ENCODE results near the gene PCDH18.
"Not testable (repeated sequence)": the region's sequence is repeated elsewhere in the genome, so short reads cannot be mapped to it uniquely, and the experiment has no call there.

Gene PCDH18

GRCh38 chr4:137524725-137525369, 7.4 kb downstream of the PCDH18 start:
- no peak for DNase-seq (ENCODE audit: low read depth)
- H3K4me3 ChIP-seq (ENCODE audit: low read depth, low read length): no peak overlapping the region
- in situ Hi-C loops (cut with HindIII; ENCODE audit: low sequenced_read_pairs): loop anchor here (25.0 kb wide), 1 partner anchor 1162 kb away; no protein-coding TSS in a partner anchor
- TF ChIP-seq, protein P1, sequence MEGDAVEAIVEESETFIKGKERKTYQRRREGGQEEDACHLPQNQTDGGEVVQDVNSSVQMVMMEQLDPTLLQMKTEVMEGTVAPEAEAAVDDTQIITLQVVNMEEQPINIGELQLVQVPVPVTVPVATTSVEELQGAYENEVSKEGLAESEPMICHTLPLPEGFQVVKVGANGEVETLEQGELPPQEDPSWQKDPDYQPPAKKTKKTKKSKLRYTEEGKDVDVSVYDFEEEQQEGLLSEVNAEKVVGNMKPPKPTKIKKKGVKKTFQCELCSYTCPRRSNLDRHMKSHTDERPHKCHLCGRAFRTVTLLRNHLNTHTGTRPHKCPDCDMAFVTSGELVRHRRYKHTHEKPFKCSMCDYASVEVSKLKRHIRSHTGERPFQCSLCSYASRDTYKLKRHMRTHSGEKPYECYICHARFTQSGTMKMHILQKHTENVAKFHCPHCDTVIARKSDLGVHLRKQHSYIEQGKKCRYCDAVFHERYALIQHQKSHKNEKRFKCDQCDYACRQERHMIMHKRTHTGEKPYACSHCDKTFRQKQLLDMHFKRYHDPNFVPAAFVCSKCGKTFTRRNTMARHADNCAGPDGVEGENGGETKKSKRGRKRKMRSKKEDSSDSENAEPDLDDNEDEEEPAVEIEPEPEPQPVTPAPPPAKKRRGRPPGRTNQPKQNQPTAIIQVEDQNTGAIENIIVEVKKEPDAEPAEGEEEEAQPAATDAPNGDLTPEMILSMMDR (IDR thresholded peaks at IDR 0.05; ENCODE audit: low read depth, low read length, missing control alignments): no peak

DNA sequence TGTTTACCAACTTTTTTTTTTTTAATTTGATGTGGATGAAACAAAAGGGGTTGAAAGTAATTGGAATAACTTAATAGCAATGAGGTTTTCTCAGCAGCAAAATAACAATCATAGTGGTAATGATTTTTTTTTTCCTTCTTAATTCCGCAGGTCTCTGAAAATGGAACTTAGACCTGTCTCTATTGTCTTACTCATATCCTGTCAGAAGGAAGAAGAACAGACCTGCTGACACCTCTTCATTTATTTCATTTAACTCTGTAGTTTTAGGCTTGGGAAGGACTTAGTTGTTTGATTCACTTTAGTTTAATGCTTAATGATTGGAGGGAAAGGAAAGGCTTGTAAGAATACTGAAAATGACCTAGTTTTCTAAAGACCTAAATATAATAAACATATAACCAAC, 9.0 kb downstream of the PCDH18 start:
- DNase-seq (ENCODE audit: low read depth): no peak
- in situ Hi-C loops (cut with HindIII; ENCODE audit: low sequenced_read_pairs): no loop called here
- H3K4me3 ChIP-seq (ENCODE audit: low read depth, low read length): no peak overlapping the region
- TF ChIP-seq, protein P1 (IDR thresholded peaks at IDR 0.05; ENCODE audit: low read depth, low read length, missing control alignments): no peak

DNA sequence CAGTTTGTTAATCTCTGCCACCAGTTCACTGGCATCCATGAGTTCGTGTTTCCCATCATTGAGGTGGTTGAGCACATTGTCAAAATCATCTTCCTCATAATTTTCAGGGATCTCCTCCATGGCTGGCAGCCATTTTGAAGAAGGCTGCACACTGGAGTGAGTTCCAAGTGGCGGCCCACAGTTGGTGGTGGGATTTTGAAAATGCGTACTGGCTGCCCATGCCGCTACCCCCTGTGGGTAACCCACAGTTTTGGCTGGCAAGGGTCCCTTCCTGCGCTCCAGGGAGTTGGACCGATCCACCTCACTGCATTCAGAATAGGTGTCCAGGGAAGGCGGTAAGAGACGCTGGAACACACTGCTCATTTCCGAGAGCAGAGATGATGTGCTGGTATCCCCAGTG, 11.2 kb downstream of the PCDH18 start:
- no peak overlapping the region for H3K4me3 ChIP-seq (ENCODE audit: low read depth, low read length)
- no peak for DNase-seq (ENCODE audit: low read depth)
- TF ChIP-seq, protein P1 (IDR thresholded peaks at IDR 0.05; ENCODE audit: low read depth, low read length, missing control alignments): no peak
- in situ Hi-C loops (cut with HindIII; ENCODE audit: low sequenced_read_pairs): no loop called here

DNA sequence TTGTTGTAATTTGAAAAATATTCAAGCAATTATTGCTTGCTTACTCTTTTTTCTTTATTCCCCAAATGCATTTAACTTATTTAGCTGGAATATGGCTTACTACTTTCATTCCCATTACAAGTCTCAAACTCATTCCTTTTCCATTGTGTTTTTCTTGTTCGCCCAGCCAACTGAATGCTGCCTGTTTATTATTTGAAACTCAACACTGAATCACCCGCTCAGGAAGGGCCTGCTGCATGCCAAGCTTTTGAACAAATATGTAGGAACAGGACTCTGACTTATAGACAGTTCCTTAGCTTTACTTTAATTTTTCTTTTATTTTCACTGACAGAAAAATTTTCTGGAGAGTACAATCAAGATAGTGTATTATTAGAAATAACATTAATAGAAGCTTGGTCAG, 12.9 kb downstream of the PCDH18 start:
- no peak overlapping the region for H3K4me3 ChIP-seq (ENCODE audit: low read depth, low read length)
- TF ChIP-seq, protein P1 (IDR thresholded peaks at IDR 0.05; ENCODE audit: low read depth, low read length, missing control alignments): no peak
- in situ Hi-C loops (cut with HindIII; ENCODE audit: low sequenced_read_pairs): no loop called here
- DNase-seq (ENCODE audit: low read depth): peak; percentile 37

DNA sequence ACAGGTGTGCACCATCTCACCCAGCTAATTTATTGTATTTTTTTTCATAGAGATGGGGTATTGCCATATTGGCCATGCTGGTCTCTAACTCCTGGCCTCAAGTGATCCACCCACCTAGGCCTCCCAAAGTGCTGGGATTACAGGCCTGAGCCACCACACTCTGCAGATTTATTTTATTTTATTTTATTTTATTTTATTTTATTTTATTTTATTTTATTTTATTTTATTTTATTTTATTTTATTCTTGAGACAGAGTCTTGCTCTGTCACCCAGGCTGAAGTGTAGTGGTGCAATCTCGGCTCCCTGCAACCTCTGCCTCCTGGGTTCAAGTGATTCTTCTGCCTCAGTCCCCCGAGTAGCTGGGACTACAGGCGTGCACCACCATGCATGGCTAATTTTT, 15.0 kb downstream of the PCDH18 start:
- H3K4me3 ChIP-seq (ENCODE audit: low read depth, low read length); in situ Hi-C loops (cut with HindIII; ENCODE audit: low sequenced_read_pairs); DNase-seq (ENCODE audit: low read depth): not testable (repeated sequence)

- TF ChIP-seq, protein P1 (IDR thresholded peaks at IDR 0.05; ENCODE audit: low read depth, low read length, missing control alignments): no peak
- in situ Hi-C loops (cut with HindIII; ENCODE audit: low sequenced_read_pairs): no loop called here
These were observed 17.7 kb downstream of the PCDH18 start for GRCh38 chr4:137514406-137515111.

GRCh38 chr4:137510557-137511265, 21.6 kb downstream of the PCDH18 start:
- DNase-seq (ENCODE audit: low read depth): peak; percentile 72
- TF ChIP-seq, protein P1 (IDR thresholded peaks at IDR 0.05; ENCODE audit: low read depth, low read length, missing control alignments): no peak
- no peak overlapping the region for H3K4me3 ChIP-seq (ENCODE audit: low read depth, low read length)
- in situ Hi-C loops (cut with HindIII; ENCODE audit: low sequenced_read_pairs): no loop called here

More at GRCh38 chr4:137514406-137515111, 17.7 kb downstream of the PCDH18 start:
- DNase-seq (ENCODE audit: low read depth): no peak
- H3K4me3 ChIP-seq (ENCODE audit: low read depth, low read length): no peak overlapping the region

Measured in astrocyte of the cerebellum (primary cell).